HepG2 (cell line): ENCODE measurements around the gene CFAP210. TPM values are rescaled to one million over a fixed set of nuclear protein-coding genes. Genes with fewer than 3 reads are reported as not detected.
A peak's percentile ranks its signal among the peaks of the same experiment; 100 is the strongest.

ENCODE experiments used
- ARNT2 ChIP-seq: sonication (generic); formaldehyde crosslinking; IDR thresholded peaks from 2 replicates; pipeline ENCODE4 v1.8.0; 2022; ENCODE audit warnings: mild to moderate bottlenecking, low read depth, missing genetic modification reagents, moderate library complexity
- BCL6 ChIP-seq: IDR thresholded peaks from 2 replicates; pipeline ENCODE4 v1.6.1; 2016; ENCODE audit warnings: missing genetic modification reagents, missing compliant biosample characterization
- BRD4 ChIP-seq: sonication (generic); formaldehyde crosslinking; IDR thresholded peaks from 2 replicates; pipeline ENCODE4 v1.4.0; 2020; ENCODE audit warnings: missing genetic modification reagents
- CSRNP1 ChIP-seq: sonication (generic); formaldehyde crosslinking; IDR thresholded peaks from 2 replicates; pipeline ENCODE4 v1.8.1; 2023; ENCODE audit warnings: mild to moderate bottlenecking, missing genetic modification reagents
- GPBP1L1 ChIP-seq: sonication (generic); formaldehyde crosslinking; IDR thresholded peaks from 2 replicates; pipeline ENCODE4 v1.5.0; 2020; ENCODE audit warnings: mild to moderate bottlenecking, missing genetic modification reagents
- MIER2 ChIP-seq: IDR thresholded peaks from 2 replicates; pipeline ENCODE4 v1.6.1; 2016; ENCODE audit warnings: missing biosample characterization, missing genetic modification reagents
- MLLT10 ChIP-seq: sonication (generic); formaldehyde crosslinking; IDR thresholded peaks from 2 replicates; pipeline ENCODE4 v1.4.0; 2020; ENCODE audit warnings: missing genetic modification reagents
- NFE2L2 ChIP-seq: fragments of 150-350 bp; IDR thresholded peaks from 2 replicates; pipeline ENCODE4 v1.6.1; 2014; ENCODE audit warnings: low read length
- PHB2 ChIP-seq: fragments of 450-650 bp; IDR thresholded peaks from 2 replicates; pipeline ENCODE4 v1.6.1; 2018; ENCODE audit not compliant: partially characterized antibody
- TCF12 ChIP-seq, 2 experiments: fragments of 450-650 bp in 1 of 2; sonication (generic) in 1 of 2; formaldehyde crosslinking in 1 of 2; IDR thresholded peaks; 2 replicates each; pipeline versions ENCODE4 v1.6.1 to v1.8.0; 2017 to 2022; ENCODE audit warnings: antibody characterized with exemption in 1 of 2, mild to moderate bottlenecking in 1 of 2, missing genetic modification reagents in 1 of 2, moderate library complexity in 1 of 2
- TFDP1 ChIP-seq: IDR thresholded peaks from 2 replicates; pipeline ENCODE4 v1.6.1; 2016; ENCODE audit warnings: missing compliant biosample characterization, missing genetic modification reagents, borderline replicate concordance
- TOPORS ChIP-seq: sonication (generic); formaldehyde crosslinking; IDR thresholded peaks from 2 replicates; pipeline ENCODE4 v1.8.0; 2023; ENCODE audit warnings: mild to moderate bottlenecking, missing genetic modification reagents
- USF2 ChIP-seq, 2 experiments: sonication (generic) in 1 of 2; formaldehyde crosslinking in 1 of 2; IDR thresholded peaks; 2 replicates each; pipeline versions ENCODE4 v1.5.1 to v1.6.1; 2011 to 2020; ENCODE audit warnings: borderline replicate concordance in 1 of 2, low read depth in 1 of 2, low read length in 1 of 2, mild to moderate bottlenecking in 1 of 2, missing genetic modification reagents in 1 of 2, moderate library complexity in 1 of 2
- YEATS2 ChIP-seq: sonication (generic); formaldehyde crosslinking; IDR thresholded peaks from 2 replicates; pipeline ENCODE4 v1.4.0; 2020; ENCODE audit warnings: missing genetic modification reagents, borderline replicate concordance
- ZBTB1 ChIP-seq: sonication (generic); formaldehyde crosslinking; IDR thresholded peaks from 2 replicates; pipeline ENCODE4 v1.4.0; 2020; ENCODE audit warnings: missing genetic modification reagents, borderline replicate concordance
- ZBTB25 ChIP-seq: IDR thresholded peaks from 2 replicates; pipeline ENCODE4 v1.6.1; 2018; ENCODE audit warnings: missing genetic modification reagents
- ZNF138 ChIP-seq: sonication (generic); formaldehyde crosslinking; IDR thresholded peaks from 2 replicates; pipeline ENCODE4 v1.5.0; 2020; ENCODE audit warnings: mild to moderate bottlenecking, low read depth, missing genetic modification reagents
- ZNF333 ChIP-seq: sonication (generic); formaldehyde crosslinking; IDR thresholded peaks from 2 replicates; pipeline ENCODE4 v1.4.0; 2020; ENCODE audit warnings: mild to moderate bottlenecking, missing genetic modification reagents, borderline replicate concordance
- ZNF674 ChIP-seq: sonication (generic); formaldehyde crosslinking; IDR thresholded peaks from 2 replicates; pipeline ENCODE4 v1.5.0; 2020; ENCODE audit warnings: low read depth, mild to moderate bottlenecking, missing genetic modification reagents
- ZNF776 ChIP-seq: sonication (generic); formaldehyde crosslinking; IDR thresholded peaks from 2 replicates; pipeline ENCODE4 v1.4.0; 2020; ENCODE audit warnings: mild to moderate bottlenecking, missing genetic modification reagents
- ZNF883 ChIP-seq: sonication (generic); formaldehyde crosslinking; IDR thresholded peaks from 2 replicates; pipeline ENCODE4 v1.5.1; 2020; ENCODE audit warnings: mild to moderate bottlenecking, missing genetic modification reagents; ENCODE audit errors: not compliant biosample characterization
- polyA plus RNA-seq, 8 experiments: library from polyadenylated mRNA; depleted of rRNA in 3 of 8; stranded (reverse) in 7 of 8; unstranded in 1 of 8; fragments of >200 nt; fragmentation: Illumina TruSeq in 4 of 8; extraction: Trizol in 4 of 8; gene quantifications; 2 replicates each; pipeline versions ENCODE4 v1.2.1 to v1.2.3, GENCODE V29; 2011 to 2016; ENCODE audit warnings: low read depth in 4 of 8, missing spikeins in 1 of 8, mixed read lengths in 1 of 8; ENCODE audit not compliant: insufficient read depth in 1 of 8
- total RNA-seq, 5 experiments: library from RNA; depleted of rRNA; stranded (reverse); fragments of >200 nt; fragmentation: Illumina TruSeq; extraction: Trizol; gene quantifications; 2 replicates each; pipeline ENCODE4 v1.2.3, GENCODE V29; 2016; ENCODE audit warnings: low read depth in 1 of 5

Gene CFAP210
- total and polyA plus RNA-seq, 2 of the 13 experiments (the other 11 are each of a cell fraction or from before 2014, with no cell fraction given) = 0.18 TPM; not detected in 1

GRCh38 chr2:169715379-169716237, 21.4 kb upstream of the CFAP210 start (continued):
- TF ChIP-seq GPBP1L1 (CRISPR knock-in tag) (no peak), ARNT2 (CRISPR knock-in tag) (no peak), TOPORS (CRISPR knock-in tag) (0 out of 2 replicates have a peak, but pooled peaks have one; percentile 26), YEATS2 (peak; percentile 68; the same call in 1 of the 2 replicates), USF2 (IDR thresholded peaks at IDR 0.05; ENCODE audit: low read depth, low read length) (no peak), USF2 (CRISPR knock-in tag; IDR thresholded peaks at IDR 0.05; ENCODE audit: borderline replicate concordance) (no peak), MIER2 (CRISPR knock-in tag) (0 out of 2 replicates have a peak, but pooled peaks have one; percentile 62), ZNF883 (CRISPR knock-in tag) (no peak), ZNF138 (CRISPR knock-in tag) (no peak), ZNF776 (CRISPR knock-in tag) (no peak), PHB2 (no peak), ZNF674 (CRISPR knock-in tag) (no peak), ZBTB1 (no peak), BRD4 (CRISPR knock-in tag) (no peak), CSRNP1 (CRISPR knock-in tag) (peak; percentile 68; the same call in 1 of the 2 replicates), ZNF333 (CRISPR knock-in tag) (no peak), MLLT10 (CRISPR knock-in tag) (no peak), TCF12 (IDR thresholded peaks at IDR 0.05) (no peak), TCF12 (CRISPR knock-in tag; IDR thresholded peaks at IDR 0.05) (0 out of 2 replicates have a peak, but pooled peaks have one; percentile 32), BCL6 (peak; percentile 86), NFE2L2 (no peak), TFDP1 (CRISPR knock-in tag) (peak; percentile 62; the same call in 1 of the 2 replicates), ZBTB25 (CRISPR knock-in tag) (peak; percentile 69; the same call in 1 of the 2 replicates)
